ENCODE results near the gene IER3. TPM values are rescaled to one million over a fixed set of nuclear protein-coding genes. Genes with fewer than 3 reads are reported as not detected.
"Not testable (repeated sequence)": the region's sequence is repeated elsewhere in the genome, so short reads cannot be mapped to it uniquely, and the experiment has no call there.

Gene IER3
- total and polyA plus RNA-seq, 8 donors: 5.5 to 77.0 (median 16.3) TPM

DNA sequence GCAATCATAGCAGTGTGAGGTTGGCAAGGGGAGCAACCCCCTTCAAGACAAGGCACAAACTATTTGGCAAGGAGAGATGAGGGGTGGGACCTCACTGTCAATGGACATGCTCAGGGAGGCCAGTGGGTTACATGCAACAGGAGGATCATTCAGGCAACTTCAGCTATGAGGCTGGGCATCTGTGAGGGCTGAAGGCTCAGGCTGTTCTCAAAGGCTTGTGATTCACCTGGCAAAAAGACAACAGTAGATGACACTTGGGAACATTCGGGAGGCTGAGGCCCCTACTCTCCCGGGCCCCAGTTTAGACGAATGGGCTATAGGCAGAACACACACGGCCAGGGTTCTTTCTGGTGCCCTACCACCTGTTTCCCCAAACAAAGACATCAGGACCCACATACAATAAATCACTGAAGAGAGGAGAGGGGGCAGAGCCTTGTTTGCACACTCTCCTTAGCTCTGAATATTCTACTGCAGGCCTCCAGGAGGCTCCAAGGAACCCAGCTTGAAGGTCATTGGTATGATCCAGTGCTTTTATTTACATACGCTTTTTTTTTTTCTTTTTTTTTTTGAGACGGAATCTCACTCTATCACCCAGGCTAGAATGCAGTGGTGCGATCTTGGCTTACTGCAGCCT, 16.3 kb downstream of the IER3 start:
- no peak overlapping the region for H3K4me3 ChIP-seq
- DNase-seq (no peak), ATAC-seq (no peak)
- TF ChIP-seq, protein P1, sequence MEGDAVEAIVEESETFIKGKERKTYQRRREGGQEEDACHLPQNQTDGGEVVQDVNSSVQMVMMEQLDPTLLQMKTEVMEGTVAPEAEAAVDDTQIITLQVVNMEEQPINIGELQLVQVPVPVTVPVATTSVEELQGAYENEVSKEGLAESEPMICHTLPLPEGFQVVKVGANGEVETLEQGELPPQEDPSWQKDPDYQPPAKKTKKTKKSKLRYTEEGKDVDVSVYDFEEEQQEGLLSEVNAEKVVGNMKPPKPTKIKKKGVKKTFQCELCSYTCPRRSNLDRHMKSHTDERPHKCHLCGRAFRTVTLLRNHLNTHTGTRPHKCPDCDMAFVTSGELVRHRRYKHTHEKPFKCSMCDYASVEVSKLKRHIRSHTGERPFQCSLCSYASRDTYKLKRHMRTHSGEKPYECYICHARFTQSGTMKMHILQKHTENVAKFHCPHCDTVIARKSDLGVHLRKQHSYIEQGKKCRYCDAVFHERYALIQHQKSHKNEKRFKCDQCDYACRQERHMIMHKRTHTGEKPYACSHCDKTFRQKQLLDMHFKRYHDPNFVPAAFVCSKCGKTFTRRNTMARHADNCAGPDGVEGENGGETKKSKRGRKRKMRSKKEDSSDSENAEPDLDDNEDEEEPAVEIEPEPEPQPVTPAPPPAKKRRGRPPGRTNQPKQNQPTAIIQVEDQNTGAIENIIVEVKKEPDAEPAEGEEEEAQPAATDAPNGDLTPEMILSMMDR (IDR thresholded peaks at IDR 0.05): no peak
- peaks cover under 1 to 70% of the 10 kb centered on the region in 2 donors for H3K4me1 ChIP-seq
- peak overlapping the region in 1 of 2 donors; percentile 0 for H3K27ac ChIP-seq
- peaks cover 5 to 100% of the 10 kb centered on the region in 2 donors for H3K36me3 ChIP-seq
- intact Hi-C loops (cut with DNase I): no loop called here
- no peaks in the 10 kb centered on the region for H3K9me3 ChIP-seq
- H3K27me3 ChIP-seq: no peaks in the 10 kb centered on the region

DNA sequence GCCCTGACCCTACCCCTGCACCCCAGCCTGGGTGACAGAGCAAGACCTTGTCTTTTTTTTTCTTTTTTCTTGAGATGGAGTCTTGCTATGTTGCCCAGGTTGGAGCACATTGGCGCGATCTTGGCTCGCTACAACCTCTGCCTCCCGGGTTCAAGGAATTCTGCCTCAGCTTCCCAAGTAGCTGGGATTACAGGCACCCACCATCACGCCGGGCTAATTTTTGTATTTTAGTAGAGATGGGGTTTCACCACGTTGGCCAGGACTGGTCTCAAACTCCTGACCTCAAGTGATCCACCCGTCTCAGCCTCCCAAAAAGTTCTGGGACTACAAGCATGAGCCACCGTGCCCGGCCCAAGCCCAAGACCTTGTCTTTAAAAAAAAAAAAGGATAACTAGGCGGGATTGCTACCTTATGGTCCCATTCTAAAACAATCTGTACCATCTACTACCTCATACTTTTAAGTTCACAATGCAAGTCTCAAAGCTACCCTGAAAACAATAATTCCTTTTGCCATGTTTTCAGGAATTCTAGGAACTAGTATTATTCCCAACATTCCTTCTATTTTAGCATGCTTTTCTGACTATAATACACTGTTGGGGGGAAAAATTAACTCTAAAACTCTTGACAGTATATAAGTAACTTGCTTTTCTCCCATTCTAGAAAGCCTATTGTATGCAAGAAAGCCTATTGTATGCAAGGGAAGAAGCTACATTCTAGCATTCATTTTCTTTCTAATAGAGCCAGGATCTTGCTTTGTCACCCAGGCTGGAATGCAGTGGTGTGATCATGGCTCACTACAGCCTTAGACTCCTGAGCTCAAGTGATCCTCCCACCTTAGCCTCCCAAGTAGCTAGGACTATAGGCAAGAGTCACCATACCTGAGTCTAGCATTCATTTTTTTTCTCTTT, 17.6 kb downstream of the IER3 start:
- no peak for DNase-seq
- peaks cover 8 to 100% of the 10 kb centered on the region in 2 donors for H3K36me3 ChIP-seq
- TF ChIP-seq, protein P1 (IDR thresholded peaks at IDR 0.05): no peak

DNA sequence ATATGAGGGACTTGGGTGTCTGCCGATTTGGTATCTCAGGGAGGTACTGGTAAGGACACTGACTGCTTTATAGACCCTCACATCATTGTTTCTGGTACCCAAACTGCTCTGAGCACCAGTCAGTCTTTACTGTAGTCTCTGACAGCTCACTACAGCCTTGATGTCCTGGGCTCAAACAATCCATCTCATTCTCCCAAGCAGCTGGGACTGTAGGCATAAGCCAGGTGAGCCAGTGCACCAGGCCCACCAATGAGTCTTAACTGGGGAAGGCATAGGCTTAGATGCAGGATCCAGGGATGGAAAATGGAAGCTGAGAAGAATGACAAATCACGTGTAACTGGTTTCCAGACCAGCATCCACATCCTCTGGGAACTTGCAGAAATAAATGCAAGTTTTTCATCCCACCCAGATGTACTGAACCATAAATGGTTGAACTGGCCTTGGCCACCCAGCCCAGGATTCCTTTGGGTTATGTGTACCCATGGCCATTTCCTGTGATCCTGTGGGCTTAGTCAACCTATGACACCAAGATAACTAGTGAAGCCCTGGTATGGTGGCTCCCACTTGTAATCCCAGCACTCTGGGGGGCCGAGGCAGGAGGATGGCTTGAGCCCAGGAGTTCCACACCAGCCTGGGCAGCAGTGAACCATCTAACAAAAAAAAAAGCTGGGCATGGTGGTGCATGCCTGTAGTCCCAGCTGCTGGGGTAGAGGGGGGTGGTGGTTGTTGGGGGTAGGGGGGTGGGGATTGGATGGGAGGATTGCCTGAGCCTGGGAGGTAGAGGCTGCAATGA, 18.4 kb downstream of the IER3 start:
- Histone ChIP-seq H3K4me1 (peaks cover 12 to 64% of the 10 kb centered on the region in 2 donors), H3K4me3 (no peak overlapping the region), H3K27me3 (no peaks in the 10 kb centered on the region), H3K27ac (peak overlapping the region in 1 of 2 donors; percentile 10), H3K36me3 (peaks cover 8 to 93% of the 10 kb centered on the region in 2 donors), H3K9me3 (no peaks in the 10 kb centered on the region)
- no peak for DNase-seq
- ATAC-seq: no peak
- TF ChIP-seq, protein P1 (IDR thresholded peaks at IDR 0.05): no peak
- intact Hi-C loops (cut with DNase I): no loop called here

More for the DNA sequence above, 17.6 kb downstream of the IER3 start:
- no peaks in the 10 kb centered on the region for H3K9me3 ChIP-seq
- H3K4me1 ChIP-seq: peaks cover 11 to 71% of the 10 kb centered on the region in 2 donors
- ATAC-seq: no peak
- intact Hi-C loops (cut with DNase I): no loop called here
- H3K27me3 ChIP-seq: no peaks in the 10 kb centered on the region
- H3K4me3 ChIP-seq: no peak overlapping the region
- peak overlapping the region in 1 of 2 donors; percentile 10 for H3K27ac ChIP-seq

DNA sequence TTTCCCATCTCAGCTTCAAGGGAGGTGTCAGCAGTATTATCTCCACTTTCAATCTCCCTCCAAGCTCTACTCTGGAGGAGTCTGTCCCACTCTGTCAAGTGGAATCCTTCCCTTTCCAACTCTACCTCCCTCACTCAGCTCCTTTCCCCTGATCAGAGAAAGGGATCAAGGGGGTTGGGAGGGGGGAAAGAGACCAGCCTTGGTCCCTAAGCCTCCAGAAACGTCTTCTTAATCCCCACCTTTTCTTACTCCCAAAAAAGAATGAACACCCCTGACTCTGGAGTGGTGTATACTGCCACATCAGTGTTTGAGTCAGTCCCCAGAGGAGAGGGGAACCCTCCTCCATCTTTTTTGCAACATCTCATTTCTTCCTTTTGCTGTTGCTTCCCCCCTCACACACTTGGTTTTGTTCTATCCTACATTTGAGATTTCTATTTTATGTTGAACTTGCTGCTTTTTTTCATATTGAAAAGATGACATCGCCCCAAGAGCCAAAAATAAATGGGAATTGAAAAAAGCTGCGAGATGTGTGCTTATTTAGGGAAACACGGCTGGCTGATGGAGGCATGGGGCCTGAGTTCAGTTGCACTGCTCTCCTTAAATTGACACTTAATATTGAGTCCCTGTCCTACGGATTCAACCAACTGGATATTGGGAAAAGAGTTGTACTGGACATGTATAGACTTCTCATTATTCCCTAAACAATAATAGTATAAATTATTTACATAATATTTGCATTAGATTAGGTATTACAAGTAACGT, 19.3 kb downstream of the IER3 start:
- Histone ChIP-seq H3K4me3 (no peak overlapping the region), H3K9me3 (no peaks in the 10 kb centered on the region), H3K4me1 (peaks cover 12 to 56% of the 10 kb centered on the region in 2 donors), H3K36me3 (peaks cover 8 to 85% of the 10 kb centered on the region in 2 donors), H3K27ac (peak overlapping the region in 1 of 2 donors; percentile 10), H3K27me3 (no peaks in the 10 kb centered on the region)
- ATAC-seq: no peak
- intact Hi-C loops (cut with DNase I): no loop called here
- TF ChIP-seq, protein P1 (IDR thresholded peaks at IDR 0.05): no peak
- no peak for DNase-seq

DNA sequence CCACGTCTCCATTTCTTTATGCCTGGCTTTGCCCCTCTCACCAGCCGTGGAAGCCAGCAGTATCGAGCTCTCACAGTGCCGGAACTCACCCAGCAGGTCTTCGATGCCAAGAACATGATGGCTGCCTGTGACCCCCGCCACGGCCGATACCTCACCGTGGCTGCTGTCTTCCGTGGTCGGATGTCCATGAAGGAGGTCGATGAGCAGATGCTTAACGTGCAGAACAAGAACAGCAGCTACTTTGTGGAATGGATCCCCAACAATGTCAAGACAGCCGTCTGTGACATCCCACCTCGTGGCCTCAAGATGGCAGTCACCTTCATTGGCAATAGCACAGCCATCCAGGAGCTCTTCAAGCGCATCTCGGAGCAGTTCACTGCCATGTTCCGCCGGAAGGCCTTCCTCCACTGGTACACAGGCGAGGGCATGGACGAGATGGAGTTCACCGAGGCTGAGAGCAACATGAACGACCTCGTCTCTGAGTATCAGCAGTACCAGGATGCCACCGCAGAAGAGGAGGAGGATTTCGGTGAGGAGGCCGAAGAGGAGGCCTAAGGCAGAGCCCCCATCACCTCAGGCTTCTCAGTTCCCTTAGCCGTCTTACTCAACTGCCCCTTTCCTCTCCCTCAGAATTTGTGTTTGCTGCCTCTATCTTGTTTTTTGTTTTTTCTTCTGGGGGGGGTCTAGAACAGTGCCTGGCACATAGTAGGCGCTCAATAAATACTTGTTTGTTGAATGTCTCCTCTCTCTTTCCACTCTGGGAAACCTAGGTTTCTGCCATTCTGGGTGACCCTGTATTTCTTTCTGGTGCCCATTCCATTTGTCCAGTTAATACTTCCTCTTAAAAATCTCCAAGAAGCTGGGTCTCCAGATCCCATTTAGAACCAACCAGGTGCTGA, 20.3 kb downstream of the IER3 start:
- not testable (repeated sequence) for H3K27ac ChIP-seq
- peaks cover 8 to 75% of the 10 kb centered on the region in 2 donors for H3K36me3 ChIP-seq

DNA sequence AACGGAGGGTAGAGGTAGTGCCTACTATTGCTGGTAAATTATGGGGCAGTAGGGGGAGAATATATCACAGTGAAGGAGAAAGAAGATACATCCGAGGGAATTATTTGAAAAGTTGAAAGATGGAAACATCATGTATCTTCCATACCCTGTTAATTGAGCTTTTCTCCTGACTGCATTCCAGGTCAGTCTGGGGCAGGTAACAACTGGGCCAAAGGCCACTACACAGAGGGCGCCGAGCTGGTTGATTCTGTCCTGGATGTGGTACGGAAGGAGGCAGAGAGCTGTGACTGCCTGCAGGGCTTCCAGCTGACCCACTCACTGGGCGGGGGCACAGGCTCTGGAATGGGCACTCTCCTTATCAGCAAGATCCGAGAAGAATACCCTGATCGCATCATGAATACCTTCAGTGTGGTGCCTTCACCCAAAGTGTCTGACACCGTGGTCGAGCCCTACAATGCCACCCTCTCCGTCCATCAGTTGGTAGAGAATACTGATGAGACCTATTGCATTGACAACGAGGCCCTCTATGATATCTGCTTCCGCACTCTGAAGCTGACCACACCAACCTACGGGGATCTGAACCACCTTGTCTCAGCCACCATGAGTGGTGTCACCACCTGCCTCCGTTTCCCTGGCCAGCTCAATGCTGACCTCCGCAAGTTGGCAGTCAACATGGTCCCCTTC, 21.0 kb downstream of the IER3 start:
- not testable (repeated sequence) for DNase-seq, H3K27ac ChIP-seq, H3K27me3 ChIP-seq, ATAC-seq, H3K9me3 ChIP-seq
- H3K36me3 ChIP-seq: peaks cover 8 to 67% of the 10 kb centered on the region in 2 donors
- peak overlapping the region in 1 of 2 donors; percentile 80 for H3K4me3 ChIP-seq
- intact Hi-C loops (cut with DNase I): loop anchor here in 1 of 2 donors (2.0 kb wide), 1 partner anchor 44 kb away; no protein-coding TSS in a partner anchor
- H3K4me1 ChIP-seq: peaks cover 23 to 66% of the 10 kb centered on the region in 2 donors

More for the DNA sequence above, 20.3 kb downstream of the IER3 start:
- not testable (repeated sequence) for H3K9me3 ChIP-seq, ATAC-seq, H3K27me3 ChIP-seq, H3K4me3 ChIP-seq, DNase-seq
- intact Hi-C loops (cut with DNase I): loop anchor here in 1 of 2 donors (2.0 kb wide), 1 partner anchor 45 kb away; no protein-coding TSS in a partner anchor
- H3K4me1 ChIP-seq: peaks cover 15 to 58% of the 10 kb centered on the region in 2 donors
